Astrocyte (in vitro differentiated cells and primary cell): Measurements from ENCODE around the gene VSTM5. TPM values are rescaled to one million over a fixed set of nuclear protein-coding genes. Genes with fewer than 3 reads are reported as not detected.

Experiments
- DNase-seq: peaks from one replicate; pipeline ENCODE4 v3.0.0-alpha.2; 2010; ENCODE audit warnings: low read depth
- FAIRE-seq: peaks from 2 replicates; lab custom pipeline; 2011; peaks lifted over from hg19 to GRCh38; lab: Jason Lieb, UNC
- H2AFZ ChIP-seq: 2 replicates; pipeline ENCODE4 v1.6.0; 2012; ENCODE audit warnings: low read depth, low read length, inconsistent platforms
- H3K27ac ChIP-seq: 2 replicates; pipeline ENCODE4 v1.5.1; 2011; ENCODE audit warnings: low read depth, low read length, inconsistent platforms
- H3K27me3 ChIP-seq: 2 replicates; pipeline ENCODE4 v1.6.0; 2011; ENCODE audit warnings: low read length, inconsistent platforms; ENCODE audit not compliant: insufficient read depth
- H3K36me3 ChIP-seq: 2 replicates; pipeline ENCODE4 v1.5.1; 2011; ENCODE audit warnings: low read length, inconsistent platforms; ENCODE audit not compliant: insufficient read depth
- H3K4me1 ChIP-seq: 2 replicates; pipeline ENCODE4 v1.5.1; 2011; ENCODE audit warnings: low read length, inconsistent platforms; ENCODE audit not compliant: insufficient read depth
- H3K4me2 ChIP-seq: 2 replicates; pipeline ENCODE4 v1.6.0; 2012; ENCODE audit warnings: low read length, inconsistent platforms
- H3K4me3 ChIP-seq: 2 replicates; pipeline ENCODE4 v1.5.1; 2011; ENCODE audit warnings: low read depth, mild to moderate bottlenecking, low read length, inconsistent platforms; ENCODE audit not compliant: insufficient read depth
- H3K79me2 ChIP-seq: 2 replicates; pipeline ENCODE4 v1.6.0; 2012; ENCODE audit warnings: mild to moderate bottlenecking, low read length, inconsistent platforms; ENCODE audit not compliant: insufficient read depth
- H3K9ac ChIP-seq: 2 replicates; pipeline ENCODE4 v1.6.0; 2012; ENCODE audit warnings: mild to moderate bottlenecking, low read length, inconsistent platforms
- H3K9me3 ChIP-seq: 2 replicates; pipeline ENCODE4 v1.5.1; 2012; ENCODE audit warnings: low read depth, mild to moderate bottlenecking, low read length, inconsistent platforms; ENCODE audit not compliant: insufficient read depth
- H4K20me1 ChIP-seq: 2 replicates; pipeline ENCODE4 v1.6.0; 2012; ENCODE audit warnings: low read length, inconsistent platforms; ENCODE audit not compliant: insufficient read depth
- H3K27ac Mint-ChIP-seq: one replicate; pipeline ENCODE4 v1.8.0; 2021; ENCODE audit warnings: mild to moderate bottlenecking, mixed read lengths; ENCODE audit not compliant: unreplicated experiment
- H3K27me3 Mint-ChIP-seq: one replicate; pipeline ENCODE4 v1.8.0; 2021; ENCODE audit warnings: low read depth, mixed read lengths; ENCODE audit not compliant: unreplicated experiment
- H3K36me3 Mint-ChIP-seq: one replicate; pipeline ENCODE4 v1.8.0; 2021; ENCODE audit warnings: low read depth, mixed read lengths; ENCODE audit not compliant: unreplicated experiment
- H3K4me1 Mint-ChIP-seq: one replicate; pipeline ENCODE4 v1.8.0; 2021; ENCODE audit warnings: low read depth, mixed read lengths; ENCODE audit not compliant: unreplicated experiment
- H3K4me3 Mint-ChIP-seq: one replicate; pipeline ENCODE4 v1.8.0; 2021; ENCODE audit warnings: mild to moderate bottlenecking, moderate library complexity, mixed read lengths; ENCODE audit not compliant: unreplicated experiment
- H3K9me3 Mint-ChIP-seq: one replicate; pipeline ENCODE4 v1.8.0; 2021; ENCODE audit warnings: mild to moderate bottlenecking, mixed read lengths; ENCODE audit not compliant: unreplicated experiment
- CTCF ChIP-seq: IDR thresholded peaks from 2 replicates; pipeline ENCODE4 v1.5.1; 2011; ENCODE audit warnings: low read depth, mild to moderate bottlenecking, inconsistent platforms, low read length, moderate library complexity; ENCODE audit not compliant: insufficient read depth
- EZH2 ChIP-seq: IDR thresholded peaks from 2 replicates; pipeline ENCODE4 v1.6.1; 2012; ENCODE audit warnings: mild to moderate bottlenecking, low read length, inconsistent platforms; ENCODE audit not compliant: insufficient read depth
- total RNA-seq: library from RNA; stranded (reverse); gene quantifications from 2 replicates; pipeline ENCODE4 v1.2.1, GENCODE V29; 2021

Gene VSTM5
- total RNA-seq, 1 donor from 2014 or later, result 0.45 TPM

GRCh38 chr11:93801366-93801765, 49.1 kb downstream of the VSTM5 start:
- H3K4me1 Mint-ChIP-seq, result no peaks in the 10 kb centered on the region

GRCh38 chr11:93796441-93797231, 53.8 kb downstream of the VSTM5 start:
- H3K4me1 ChIP-seq, result no peaks in the 10 kb centered on the region
- no peaks in the 10 kb centered on the region for H3K9me3 Mint-ChIP-seq
- FAIRE-seq (no peak), DNase-seq (no peak)
- no peak overlapping the region for H3K4me3 ChIP-seq
- no peak overlapping the region for H2AFZ ChIP-seq
- H3K36me3 ChIP-seq, result peaks cover 64% of the 10 kb centered on the region
- no peaks in the 10 kb centered on the region for H3K27me3 Mint-ChIP-seq
- H4K20me1 ChIP-seq, result peaks cover 52% of the 10 kb centered on the region
- H3K9ac ChIP-seq, result no peak overlapping the region
- TF ChIP-seq CTCF (no peak), EZH2 (no peak)
- no peak overlapping the region for H3K27ac Mint-ChIP-seq
- no peak overlapping the region for H3K27ac ChIP-seq
- H3K9me3 ChIP-seq, result no peaks in the 10 kb centered on the region
- no peak overlapping the region for H3K4me3 Mint-ChIP-seq
- H3K36me3 Mint-ChIP-seq, result peaks cover 2% of the 10 kb centered on the region
- H3K4me1 Mint-ChIP-seq, result no peaks in the 10 kb centered on the region
- H3K79me2 ChIP-seq, result peaks cover 60% of the 10 kb centered on the region
- H3K4me2 ChIP-seq, result no peak overlapping the region
- H3K27me3 ChIP-seq, result no peaks in the 10 kb centered on the region

More at GRCh38 chr11:93801366-93801765, 49.1 kb downstream of the VSTM5 start:
- Histone ChIP-seq H3K4me3 (no peak overlapping the region), H3K4me2 (no peak overlapping the region), H3K9me3 (no peaks in the 10 kb centered on the region), H2AFZ (no peak overlapping the region), H3K36me3 (peaks cover 57% of the 10 kb centered on the region), H3K4me1 (no peaks in the 10 kb centered on the region), H4K20me1 (peaks cover 61% of the 10 kb centered on the region), H3K79me2 (peaks cover 74% of the 10 kb centered on the region), H3K27ac (no peak overlapping the region), H3K27me3 (no peaks in the 10 kb centered on the region), H3K9ac (no peak overlapping the region)
- Mint-ChIP-seq H3K4me3 (no peak overlapping the region), H3K27me3 (no peaks in the 10 kb centered on the region), H3K27ac (no peak overlapping the region), H3K36me3 (peaks cover 3% of the 10 kb centered on the region), H3K9me3 (no peaks in the 10 kb centered on the region)
- TF ChIP-seq EZH2, result no peak
- no peak for TF ChIP-seq CTCF
- no peak for DNase-seq
- FAIRE-seq, result no peak

GRCh38 chr11:93791493-93791892, 58.9 kb downstream of the VSTM5 start:
- H3K36me3 ChIP-seq, result peaks cover 62% of the 10 kb centered on the region
- H3K27me3 Mint-ChIP-seq, result no peaks in the 10 kb centered on the region

More at GRCh38 chr11:93791493-93791892, 58.9 kb downstream of the VSTM5 start:
- no peak overlapping the region for H2AFZ ChIP-seq
- no peak overlapping the region for H3K27ac ChIP-seq
- no peak overlapping the region for H3K4me3 Mint-ChIP-seq
- no peak for DNase-seq
- peaks cover 4% of the 10 kb centered on the region for H3K4me1 ChIP-seq
- H3K4me3 ChIP-seq, result no peak overlapping the region
- peaks cover 65% of the 10 kb centered on the region for H4K20me1 ChIP-seq
- peaks cover 70% of the 10 kb centered on the region for H3K79me2 ChIP-seq
- no peak overlapping the region for H3K27ac Mint-ChIP-seq
- H3K9me3 ChIP-seq, result no peaks in the 10 kb centered on the region
- FAIRE-seq, result no peak
- peaks cover 7% of the 10 kb centered on the region for H3K36me3 Mint-ChIP-seq
- no peaks in the 10 kb centered on the region for H3K27me3 ChIP-seq
- H3K4me2 ChIP-seq, result no peak overlapping the region
- no peak overlapping the region for H3K9ac ChIP-seq
- no peaks in the 10 kb centered on the region for H3K9me3 Mint-ChIP-seq
- TF ChIP-seq EZH2 (no peak), CTCF (no peak)
- H3K4me1 Mint-ChIP-seq, result peaks cover 13% of the 10 kb centered on the region
